Measurements from ENCODE around the gene MORN1. TPM values are rescaled to one million over a fixed set of nuclear protein-coding genes. Genes with fewer than 3 reads are reported as not detected.

MORN1 gene
- total RNA-seq, 1 experiment from 2014 or later = 47.8 TPM

- Histone ChIP-seq H3K79me2 (ENCODE audit: low read depth) (no peaks in the 10 kb centered on the region), H3K9me2 (ENCODE audit: insufficient read depth) (no peaks in the 10 kb centered on the region), H3K27me3 (ENCODE audit: insufficient read depth, low read depth) (peaks cover 18% of the 10 kb centered on the region; the same call in 1 of the 2 replicates), H3F3A (ENCODE audit: insufficient read depth, low read depth) (no peaks in the 10 kb centered on the region), H2AFZ (no peak overlapping the region), H3K4me2 (no peak overlapping the region), H3K27ac (no peak overlapping the region), H4K20me1 (ENCODE audit: insufficient read depth) (no peaks in the 10 kb centered on the region), H3K4me1 (replicated peaks; ENCODE audit: insufficient read depth) (no peaks in the 10 kb centered on the region), H3K36me3 (ENCODE audit: low read depth) (no peaks in the 10 kb centered on the region), H3K4me3 (no peak overlapping the region), H3K9me3 (ENCODE audit: insufficient read depth, low read depth) (no peaks in the 10 kb centered on the region)
- TF ChIP-seq EZH2 (IDR thresholded peaks at IDR 0.05; ENCODE audit: low read depth) = no peak
- TF ChIP-seq, protein P1, sequence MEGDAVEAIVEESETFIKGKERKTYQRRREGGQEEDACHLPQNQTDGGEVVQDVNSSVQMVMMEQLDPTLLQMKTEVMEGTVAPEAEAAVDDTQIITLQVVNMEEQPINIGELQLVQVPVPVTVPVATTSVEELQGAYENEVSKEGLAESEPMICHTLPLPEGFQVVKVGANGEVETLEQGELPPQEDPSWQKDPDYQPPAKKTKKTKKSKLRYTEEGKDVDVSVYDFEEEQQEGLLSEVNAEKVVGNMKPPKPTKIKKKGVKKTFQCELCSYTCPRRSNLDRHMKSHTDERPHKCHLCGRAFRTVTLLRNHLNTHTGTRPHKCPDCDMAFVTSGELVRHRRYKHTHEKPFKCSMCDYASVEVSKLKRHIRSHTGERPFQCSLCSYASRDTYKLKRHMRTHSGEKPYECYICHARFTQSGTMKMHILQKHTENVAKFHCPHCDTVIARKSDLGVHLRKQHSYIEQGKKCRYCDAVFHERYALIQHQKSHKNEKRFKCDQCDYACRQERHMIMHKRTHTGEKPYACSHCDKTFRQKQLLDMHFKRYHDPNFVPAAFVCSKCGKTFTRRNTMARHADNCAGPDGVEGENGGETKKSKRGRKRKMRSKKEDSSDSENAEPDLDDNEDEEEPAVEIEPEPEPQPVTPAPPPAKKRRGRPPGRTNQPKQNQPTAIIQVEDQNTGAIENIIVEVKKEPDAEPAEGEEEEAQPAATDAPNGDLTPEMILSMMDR (conservative IDR thresholded peaks at IDR 0.05) = no peak
- no peak for DNase-seq
- BruUV-seq (replicated peaks) = no TSS peak
- intact Hi-C loops (cut with micrococcal nuclease; ENCODE audit: unreplicated experiment) = no loop called here
- POLR2A ChIA-PET (ENCODE audit: unreplicated experiment) = no interaction called here
- CTCF ChIA-PET = no interaction called here
Measured at GRCh38 chr1:2339206-2340085, 51.9 kb downstream of the MORN1 start.

DNA sequence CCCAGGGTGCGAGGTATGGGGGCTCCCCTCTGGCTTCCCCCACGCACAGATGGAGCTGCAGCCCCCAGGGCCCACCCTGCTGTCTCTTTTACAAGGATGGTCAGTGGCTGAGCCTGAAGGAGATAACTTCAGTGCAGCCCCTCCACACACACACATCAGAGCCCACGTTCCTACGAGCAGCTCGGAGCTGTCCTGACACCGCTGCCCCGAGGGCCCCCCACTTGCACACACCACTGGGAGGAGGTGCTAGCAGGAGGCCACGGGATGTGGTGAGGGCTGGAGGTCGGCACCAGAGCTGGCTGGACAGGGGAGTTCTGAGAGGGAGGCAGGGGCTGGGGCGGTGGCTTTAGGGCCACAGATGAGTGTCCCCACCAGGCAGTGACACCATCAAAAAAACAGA is 53.9 kb downstream of the MORN1 start:
- POLR2A ChIA-PET (ENCODE audit: unreplicated experiment) = no interaction called here
- no peak for DNase-seq
- Histone ChIP-seq H3K79me2 (ENCODE audit: low read depth) (no peaks in the 10 kb centered on the region), H4K20me1 (ENCODE audit: insufficient read depth) (no peaks in the 10 kb centered on the region), H3K4me1 (replicated peaks; ENCODE audit: insufficient read depth) (no peaks in the 10 kb centered on the region), H3K9me2 (ENCODE audit: insufficient read depth) (no peaks in the 10 kb centered on the region), H3K9me3 (ENCODE audit: insufficient read depth, low read depth) (no peaks in the 10 kb centered on the region), H3K4me2 (no peak overlapping the region), H2AFZ (no peak overlapping the region), H3F3A (ENCODE audit: insufficient read depth, low read depth) (no peaks in the 10 kb centered on the region), H3K36me3 (ENCODE audit: low read depth) (no peaks in the 10 kb centered on the region), H3K27me3 (ENCODE audit: insufficient read depth, low read depth) (peaks cover 22% of the 10 kb centered on the region), H3K27ac (no peak overlapping the region), H3K4me3 (no peak overlapping the region)
- BruUV-seq (replicated peaks) = no TSS peak
- CTCF ChIA-PET = no interaction called here
- intact Hi-C loops (cut with micrococcal nuclease; ENCODE audit: unreplicated experiment) = no loop called here
- TF ChIP-seq, protein P1 (conservative IDR thresholded peaks at IDR 0.05) = no peak
- no peak for TF ChIP-seq EZH2 (IDR thresholded peaks at IDR 0.05; ENCODE audit: low read depth)

GRCh38 chr1:2337081-2337480 is 54.3 kb downstream of the MORN1 start:
- TF ChIP-seq, protein P1 (conservative IDR thresholded peaks at IDR 0.05) = no peak
- TF ChIP-seq EZH2 (IDR thresholded peaks at IDR 0.05; ENCODE audit: low read depth) = no peak
- Histone ChIP-seq H3K36me3 (ENCODE audit: low read depth) (no peaks in the 10 kb centered on the region), H3K4me2 (no peak overlapping the region), H3K9me3 (ENCODE audit: insufficient read depth, low read depth) (no peaks in the 10 kb centered on the region), H4K20me1 (ENCODE audit: insufficient read depth) (no peaks in the 10 kb centered on the region), H3K27ac (no peak overlapping the region), H2AFZ (no peak overlapping the region), H3K27me3 (ENCODE audit: insufficient read depth, low read depth) (peaks cover 27% of the 10 kb centered on the region), H3K4me3 (no peak overlapping the region), H3F3A (ENCODE audit: insufficient read depth, low read depth) (no peaks in the 10 kb centered on the region), H3K79me2 (ENCODE audit: low read depth) (no peaks in the 10 kb centered on the region), H3K9me2 (ENCODE audit: insufficient read depth) (no peaks in the 10 kb centered on the region), H3K4me1 (replicated peaks; ENCODE audit: insufficient read depth) (no peaks in the 10 kb centered on the region)
- ChIA-PET CTCF (no interaction called here), POLR2A (ENCODE audit: unreplicated experiment) (no interaction called here)
- BruUV-seq (replicated peaks) = no TSS peak
- DNase-seq = no peak
- intact Hi-C loops (cut with micrococcal nuclease; ENCODE audit: unreplicated experiment) = no loop called here
